Thoracic aorta (tissue), 2 donors: ENCODE measurements around the gene PPM1M. TPM values are rescaled to one million over a fixed set of nuclear protein-coding genes. Genes with fewer than 3 reads are reported as not detected.
"Not testable (repeated sequence)": the region's sequence is repeated elsewhere in the genome, so short reads cannot be mapped to it uniquely, and the experiment has no call there.

Experiments used
- ATAC-seq: fragments of 150-250 bp; one replicate; pipeline ENCODE4 v1.8.0; 2017; ENCODE audit warnings: low read depth; ENCODE audit not compliant: insufficient number of reproducible peaks, low FRiP score
- DNase-seq: peaks from one replicate; pipeline ENCODE4 v3.0.0-alpha.2; 2020; ENCODE audit warnings: low spot score
- H3K27ac ChIP-seq, 2 donors: fragments of 200-600 bp; sonication (generic); 1 replicate in 1 of 2; 2 replicates in 1 of 2; pipeline ENCODE4 v1.5.1; 2016; ENCODE audit warnings: mild to moderate bottlenecking in 2 of 2, moderate library complexity in 2 of 2
- H3K27me3 ChIP-seq: fragments of 200-600 bp; sonication (generic); replicated peaks from 2 replicates; pipeline ENCODE4 v1.6.0; 2016; ENCODE audit warnings: mild to moderate bottlenecking; ENCODE audit not compliant: insufficient read depth
- H3K36me3 ChIP-seq: fragments of 200-600 bp; sonication (generic); one replicate; pipeline ENCODE4 v1.5.1; 2016
- H3K4me1 ChIP-seq, 2 donors: fragments of 200-600 bp; sonication (generic); 1 replicate in 1 of 2; 2 replicates in 1 of 2; pipeline versions ENCODE4 v1.5.1 to v1.6.0; 2016; ENCODE audit warnings: low read depth in 2 of 2, mild to moderate bottlenecking in 1 of 2; ENCODE audit not compliant: control insufficient read depth in 1 of 2
- H3K4me3 ChIP-seq: fragments of 200-600 bp; sonication (generic); 2 replicates; pipeline ENCODE4 v1.5.1; 2016; ENCODE audit warnings: mild to moderate bottlenecking
- H3K9me3 ChIP-seq: fragments of 200-600 bp; sonication (generic); 2 replicates; pipeline ENCODE4 v1.5.1; 2016
- CTCF ChIP-seq: fragments of 200-600 bp; sonication (generic); IDR thresholded peaks from one replicate; pipeline ENCODE4 v1.5.1; 2019; ENCODE audit warnings: antibody characterized with exemption
- total RNA-seq, 2 donors: library from RNA; depleted of rRNA; stranded (reverse); fragments of >200 nt; gene quantifications; one replicate each; pipeline versions ENCODE4 v1.1.0 to v1.2.3, GENCODE V29; 2016

PPM1M gene
- total RNA-seq, 2 donors from 2014 or later, result 41.6 to 51.9 TPM

- TF ChIP-seq CTCF, result no peak
- Histone ChIP-seq H3K4me1 (peaks cover 31 to 63% of the 10 kb centered on the region in 2 donors), H3K4me3 (no peak overlapping the region)
Measured at GRCh38 chr3:52270252-52270754, 24.7 kb downstream of the PPM1M start.

DNA sequence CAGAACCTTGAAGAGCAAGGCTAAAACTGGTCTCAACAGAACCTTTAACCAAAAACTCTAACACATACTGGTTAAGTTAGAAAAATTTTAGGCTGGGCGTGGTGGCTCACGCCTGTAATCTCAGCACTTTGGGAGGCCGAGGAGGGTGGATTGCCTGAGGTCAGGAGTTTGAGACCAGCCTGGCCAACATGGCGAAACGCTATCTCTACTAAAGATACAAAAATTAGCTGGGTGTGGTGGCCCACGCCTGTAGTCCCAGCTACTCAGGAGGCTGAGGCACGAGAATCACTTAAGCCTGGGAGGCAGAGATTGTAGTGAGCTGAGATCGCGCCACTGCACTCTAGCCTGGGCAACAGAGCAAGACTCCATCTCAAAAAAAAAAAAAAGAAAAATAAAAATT, 26.6 kb downstream of the PPM1M start:
- Histone ChIP-seq H3K4me1 (peaks cover 37 to 77% of the 10 kb centered on the region in 2 donors), H3K36me3 (peaks cover 19% of the 10 kb centered on the region)
- not testable (repeated sequence) for H3K9me3 ChIP-seq, H3K4me3 ChIP-seq, DNase-seq, H3K27ac ChIP-seq, ATAC-seq, H3K27me3 ChIP-seq

More at GRCh38 chr3:52270252-52270754, 24.7 kb downstream of the PPM1M start:
- Histone ChIP-seq H3K9me3 (no peaks in the 10 kb centered on the region), H3K27me3 (no peaks in the 10 kb centered on the region), H3K36me3 (peaks cover 31% of the 10 kb centered on the region), H3K27ac (peak overlapping the region in 1 of 2 donors; percentile 33)
- no peak for ATAC-seq
- no peak for DNase-seq

- Histone ChIP-seq H3K27me3 (no peaks in the 10 kb centered on the region), H3K9me3 (no peaks in the 10 kb centered on the region), H3K27ac (no peak overlapping the region), H3K36me3 (peaks cover 19% of the 10 kb centered on the region), H3K4me1 (peaks cover 37 to 77% of the 10 kb centered on the region in 2 donors), H3K4me3 (no peak overlapping the region)
- ATAC-seq (no peak), DNase-seq (no peak)
- TF ChIP-seq CTCF, result no peak
Measured at GRCh38 chr3:52272831-52273230, 27.3 kb downstream of the PPM1M start.

DNA sequence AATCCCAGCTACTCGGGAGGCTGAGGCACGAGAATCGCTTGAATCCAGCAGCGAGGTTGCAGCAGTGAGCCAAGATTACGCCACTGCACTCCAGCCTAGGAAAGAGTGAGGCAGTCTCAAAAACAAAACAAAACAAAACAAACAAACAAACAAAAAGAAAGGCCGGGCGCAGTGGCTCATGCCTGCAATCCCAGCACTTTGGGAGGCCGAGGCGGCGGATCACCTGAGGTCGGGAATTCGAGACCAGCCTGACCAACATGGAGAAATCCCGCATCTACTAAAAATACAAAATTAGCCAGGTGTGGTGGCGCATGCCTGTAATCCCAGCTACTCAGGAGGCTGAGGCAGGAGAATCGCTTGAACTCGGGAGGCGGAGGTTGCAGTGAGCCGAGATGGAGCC, 29.2 kb downstream of the PPM1M start:
- not testable (repeated sequence) for H3K27ac ChIP-seq, H3K27me3 ChIP-seq, H3K9me3 ChIP-seq, ATAC-seq, H3K36me3 ChIP-seq, H3K4me3 ChIP-seq, DNase-seq
- peaks cover 41 to 74% of the 10 kb centered on the region in 2 donors for H3K4me1 ChIP-seq

GRCh38 chr3:52277071-52277964, 31.8 kb downstream of the PPM1M start:
- Histone ChIP-seq H3K27me3 (no peaks in the 10 kb centered on the region), H3K36me3 (peaks cover 3% of the 10 kb centered on the region), H3K27ac (peak overlapping the region; percentile 87 to 95), H3K4me3 (peak overlapping the region; percentile 96), H3K9me3 (no peaks in the 10 kb centered on the region), H3K4me1 (peaks cover 33 to 59% of the 10 kb centered on the region in 2 donors)
- no peak for DNase-seq
- no peak for TF ChIP-seq CTCF
- no peak for ATAC-seq

GRCh38 chr3:52277972-52278509, 32.5 kb downstream of the PPM1M start:
- Histone ChIP-seq H3K27ac (peak overlapping the region; percentile 87 to 95), H3K4me1 (peaks cover 31 to 56% of the 10 kb centered on the region in 2 donors), H3K9me3 (no peaks in the 10 kb centered on the region), H3K4me3 (peak overlapping the region; percentile 96), H3K27me3 (no peaks in the 10 kb centered on the region), H3K36me3 (no peaks in the 10 kb centered on the region)
- peak; percentile 51 for TF ChIP-seq CTCF
- ATAC-seq (peak; percentile 59), DNase-seq (no peak)
